GM19238 (cell line): Measurements from ENCODE around the gene AP1G2.
"Not testable (repeated sequence)": the region's sequence is repeated elsewhere in the genome, so short reads cannot be mapped to it uniquely, and the experiment has no call there.

ENCODE experiments used
- DNase-seq: peaks from one replicate; pipeline ENCODE4 v3.0.0; 2011; ENCODE audit warnings: low spot score; ENCODE audit not compliant: insufficient read length

Gene AP1G2, protein sequence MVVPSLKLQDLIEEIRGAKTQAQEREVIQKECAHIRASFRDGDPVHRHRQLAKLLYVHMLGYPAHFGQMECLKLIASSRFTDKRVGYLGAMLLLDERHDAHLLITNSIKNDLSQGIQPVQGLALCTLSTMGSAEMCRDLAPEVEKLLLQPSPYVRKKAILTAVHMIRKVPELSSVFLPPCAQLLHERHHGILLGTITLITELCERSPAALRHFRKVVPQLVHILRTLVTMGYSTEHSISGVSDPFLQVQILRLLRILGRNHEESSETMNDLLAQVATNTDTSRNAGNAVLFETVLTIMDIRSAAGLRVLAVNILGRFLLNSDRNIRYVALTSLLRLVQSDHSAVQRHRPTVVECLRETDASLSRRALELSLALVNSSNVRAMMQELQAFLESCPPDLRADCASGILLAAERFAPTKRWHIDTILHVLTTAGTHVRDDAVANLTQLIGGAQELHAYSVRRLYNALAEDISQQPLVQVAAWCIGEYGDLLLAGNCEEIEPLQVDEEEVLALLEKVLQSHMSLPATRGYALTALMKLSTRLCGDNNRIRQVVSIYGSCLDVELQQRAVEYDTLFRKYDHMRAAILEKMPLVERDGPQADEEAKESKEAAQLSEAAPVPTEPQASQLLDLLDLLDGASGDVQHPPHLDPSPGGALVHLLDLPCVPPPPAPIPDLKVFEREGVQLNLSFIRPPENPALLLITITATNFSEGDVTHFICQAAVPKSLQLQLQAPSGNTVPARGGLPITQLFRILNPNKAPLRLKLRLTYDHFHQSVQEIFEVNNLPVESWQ

DNA sequence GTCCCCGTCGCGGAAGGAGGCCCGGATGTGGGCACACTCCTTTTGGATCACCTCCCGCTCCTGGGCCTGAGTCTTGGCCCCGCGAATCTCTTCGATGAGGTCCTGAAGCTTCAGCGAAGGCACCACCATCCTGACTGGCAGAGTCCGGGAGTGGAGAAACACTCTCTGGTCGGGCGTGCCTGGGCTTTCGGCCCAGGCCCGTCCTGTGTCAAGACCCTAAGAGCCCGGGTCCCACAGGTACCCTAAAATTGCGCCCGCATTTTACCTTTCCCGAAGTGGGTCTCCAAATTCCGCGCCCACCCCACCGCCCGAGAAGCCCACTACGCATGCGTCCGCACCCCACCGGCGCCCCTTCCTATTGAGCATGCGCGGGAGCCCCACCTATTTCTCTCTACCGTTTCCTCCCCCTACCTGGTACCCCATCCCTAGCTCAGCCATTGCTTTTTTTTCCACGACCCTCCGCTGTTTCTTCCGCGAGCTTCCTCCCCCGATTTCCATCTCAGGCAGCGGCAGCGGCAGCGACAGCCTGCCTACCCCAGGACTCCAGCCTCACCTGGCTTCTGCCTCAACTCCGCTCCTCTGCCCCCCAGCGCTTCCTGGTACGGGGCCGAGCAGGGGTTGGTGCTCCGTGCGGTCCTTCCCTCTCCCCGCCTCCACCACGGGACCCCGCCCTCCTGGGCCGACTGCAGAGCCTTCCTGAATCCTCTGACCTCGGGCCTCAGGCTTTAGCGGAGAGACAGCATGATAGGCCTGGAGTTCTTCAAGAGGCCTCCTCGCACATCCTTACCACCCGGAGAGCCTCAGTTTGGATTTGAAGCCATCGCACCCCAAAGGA is at the start of gene AP1G2:
AP1G2 (minus strand) TSS at position 606 of the 835 bp plus-strand sequence; CDS start at position 129, 477 bp downstream.
- DNase-seq, result peak; percentile 89

DNA sequence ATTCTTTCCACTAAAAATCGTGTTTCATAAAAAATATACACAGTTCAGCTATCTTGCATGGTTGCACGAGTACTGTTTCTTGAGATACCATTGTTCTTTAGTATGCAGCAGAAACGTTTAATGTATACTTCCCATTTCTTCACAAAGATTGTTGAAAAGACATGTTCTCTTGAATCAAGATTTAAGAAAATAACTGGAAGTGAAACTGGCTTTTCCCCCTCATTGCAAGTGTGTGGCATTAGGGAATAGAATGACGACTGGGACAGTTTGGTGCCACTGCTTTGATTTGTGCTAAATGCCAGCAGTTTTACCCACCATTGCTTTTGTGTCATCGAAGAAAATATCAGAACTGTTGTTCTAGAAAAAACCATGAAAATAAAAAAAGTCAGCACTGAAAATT is 48.3 kb upstream of the AP1G2 start:
- DNase-seq, result no peak

DNA sequence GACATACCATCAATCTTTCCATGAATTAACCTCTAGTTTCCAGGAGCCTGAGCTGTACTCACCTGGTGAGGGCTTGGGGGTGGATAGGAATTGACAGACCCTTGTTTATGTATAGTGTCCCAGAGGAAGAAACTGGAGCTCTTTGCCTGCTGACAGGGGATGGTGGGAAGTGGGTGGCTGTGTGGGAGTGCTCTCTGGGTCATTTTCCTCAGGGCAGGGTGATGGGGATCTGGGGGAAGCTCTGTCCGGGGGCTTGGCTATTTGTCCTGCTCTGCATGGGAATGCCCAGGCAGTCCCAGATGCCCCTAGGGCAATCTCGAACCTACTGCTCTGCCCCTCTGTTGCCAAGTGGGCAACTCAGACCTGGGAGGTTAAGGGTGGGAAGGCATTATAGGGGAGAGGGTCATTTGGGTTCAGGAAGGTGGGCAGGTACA is 46.8 kb upstream of the AP1G2 start:
- DNase-seq, result no peak

GRCh38 chr14:23613242-23614070 is 45.9 kb upstream of the AP1G2 start:
- no peak for DNase-seq

DNA sequence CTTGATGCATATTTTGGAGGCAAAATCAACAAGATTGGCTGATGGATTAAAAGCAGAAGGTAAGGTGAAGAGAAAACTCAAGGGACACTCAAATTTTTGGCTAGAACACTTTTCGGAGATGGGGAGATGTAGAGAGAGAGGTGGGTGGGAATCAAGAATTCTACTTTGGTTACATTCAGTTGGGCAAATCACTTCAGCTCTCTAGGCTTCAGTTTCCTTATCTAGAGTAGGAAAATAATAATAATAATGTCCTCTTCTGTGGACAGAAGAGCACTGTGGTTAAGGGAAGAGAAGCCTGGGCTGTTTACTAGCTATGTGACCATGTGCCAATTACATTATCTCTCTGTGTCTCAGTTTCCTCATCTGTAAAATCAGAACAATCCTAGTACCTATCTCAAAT is 45.2 kb upstream of the AP1G2 start:
- DNase-seq, result no peak

- no peak for DNase-seq
Observed at GRCh38 chr14:23612354-23612732, 44.8 kb upstream of the AP1G2 start.

- no peak for DNase-seq
Observed at GRCh38 chr14:23610815-23611289, 43.3 kb upstream of the AP1G2 start.

DNA sequence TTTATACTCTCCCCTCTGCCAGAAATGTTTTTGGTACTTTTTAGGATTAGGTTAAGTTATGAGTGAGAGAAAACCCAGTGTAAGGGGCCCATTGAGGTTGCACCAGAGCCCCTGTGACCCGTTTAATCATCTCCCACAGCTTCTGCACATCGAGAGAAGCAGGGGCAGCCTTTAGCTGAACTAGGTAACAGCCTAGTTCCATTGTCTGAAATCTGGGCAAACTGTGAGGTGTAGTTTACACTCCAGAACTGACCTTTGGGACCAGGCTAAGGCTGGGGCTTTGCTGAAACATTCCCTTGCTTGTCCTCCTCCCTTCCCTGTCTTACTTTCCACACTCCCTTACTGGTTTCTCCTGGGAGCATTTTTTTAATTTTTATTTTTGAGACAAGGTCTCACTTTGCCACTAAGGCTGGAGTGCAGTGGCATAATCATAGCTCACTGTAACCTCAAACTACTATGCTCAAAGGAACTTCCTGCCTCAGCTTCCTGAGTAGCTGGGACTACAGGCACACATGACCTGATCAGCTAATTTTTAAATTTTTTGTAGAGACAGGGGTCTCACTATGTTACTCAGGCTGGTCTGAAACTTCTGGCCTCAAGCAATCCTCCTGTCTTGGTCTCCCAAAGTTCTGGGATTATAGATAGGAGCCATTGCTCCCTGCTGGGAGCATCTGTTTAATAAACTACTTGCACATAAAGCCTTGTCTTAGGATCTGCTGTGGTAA is 42.7 kb upstream of the AP1G2 start:
- DNase-seq, result no peak

DNA sequence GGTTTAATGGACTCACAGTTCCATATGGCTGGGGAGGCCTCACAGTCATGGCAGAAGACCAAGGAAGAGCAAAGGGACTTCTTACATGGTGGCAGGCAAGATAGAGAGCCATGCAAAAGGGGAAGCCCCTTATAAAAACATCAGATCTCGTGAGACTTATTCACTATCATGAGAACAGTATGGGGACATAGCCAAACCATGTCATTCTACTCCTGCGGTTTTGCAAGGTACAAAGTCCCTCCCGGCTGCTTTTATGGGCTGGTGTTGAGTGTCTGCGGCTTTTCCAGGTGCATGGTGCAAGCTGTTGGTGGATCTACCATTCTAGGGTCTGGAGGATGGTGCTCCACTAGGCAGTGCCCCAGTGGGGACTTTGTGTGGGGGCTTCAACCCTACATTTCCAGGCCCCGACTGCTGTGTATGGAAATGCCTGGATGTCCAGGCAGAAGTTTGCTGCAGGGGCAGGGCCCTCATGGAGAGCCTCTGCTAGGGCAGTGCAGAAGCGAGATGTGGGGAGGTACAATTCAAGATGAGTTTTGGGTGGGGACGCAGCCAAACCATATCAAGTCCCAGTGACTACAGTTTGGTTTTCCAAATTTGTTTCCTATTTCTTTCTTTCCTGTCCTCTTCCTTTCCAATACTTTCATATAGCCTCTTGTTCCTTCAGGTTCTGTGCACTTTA is 42.0 kb upstream of the AP1G2 start:
- DNase-seq, result not testable (repeated sequence)

GRCh38 chr14:23609001-23609400 is 41.4 kb upstream of the AP1G2 start:
- DNase-seq, result no peak

DNA sequence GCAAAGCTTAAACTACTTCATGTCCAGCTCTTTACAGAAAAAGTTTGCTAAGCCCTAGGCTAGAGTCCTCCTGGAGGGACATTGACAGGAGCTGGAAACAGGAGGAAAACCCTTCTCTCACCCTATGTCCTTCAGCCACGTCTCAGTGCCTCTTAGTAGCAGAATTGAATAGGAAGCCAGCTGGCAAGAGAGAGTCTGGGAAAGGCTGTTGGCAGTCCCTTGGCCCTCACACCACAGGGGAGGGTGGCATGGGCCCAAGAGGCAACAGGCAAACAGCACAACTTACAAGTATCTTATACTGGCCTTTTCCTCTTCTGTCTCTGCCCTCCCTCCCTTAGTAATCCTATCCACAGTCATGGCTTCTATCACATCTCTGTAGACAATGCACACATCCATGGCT is 40.9 kb upstream of the AP1G2 start:
- DNase-seq, result no peak

DNA sequence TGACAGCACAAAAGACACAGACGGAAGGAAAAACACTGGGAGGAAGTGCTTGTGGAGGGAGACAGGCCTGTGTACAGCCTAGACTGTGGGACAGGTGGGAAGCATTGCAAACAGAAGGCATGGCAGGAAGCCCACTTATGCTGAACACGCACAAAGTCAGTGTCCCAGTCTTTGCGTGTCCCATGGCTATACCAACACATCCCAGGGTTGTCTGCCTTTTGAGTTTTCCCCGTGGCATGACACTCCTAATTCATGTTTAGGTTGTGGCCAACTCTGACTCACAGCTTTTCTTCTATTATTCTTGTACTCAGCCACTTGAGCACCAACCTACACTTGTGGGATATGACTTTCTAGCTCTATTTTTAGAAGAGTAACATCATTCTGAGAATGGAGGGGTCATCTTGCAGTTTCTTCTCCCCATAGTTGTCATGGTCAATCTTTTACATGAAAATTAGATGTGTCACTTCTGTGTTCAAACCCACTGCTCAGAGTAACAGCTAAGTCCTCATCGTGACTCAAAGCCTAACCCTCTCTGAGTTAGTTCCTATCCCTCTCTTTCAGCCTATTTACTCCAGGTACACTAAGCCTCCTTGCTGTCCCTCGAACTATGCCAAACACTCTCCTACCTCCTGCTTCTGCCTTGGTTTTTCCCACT is 38.5 kb upstream of the AP1G2 start:
- peak; percentile 25 for DNase-seq

DNA sequence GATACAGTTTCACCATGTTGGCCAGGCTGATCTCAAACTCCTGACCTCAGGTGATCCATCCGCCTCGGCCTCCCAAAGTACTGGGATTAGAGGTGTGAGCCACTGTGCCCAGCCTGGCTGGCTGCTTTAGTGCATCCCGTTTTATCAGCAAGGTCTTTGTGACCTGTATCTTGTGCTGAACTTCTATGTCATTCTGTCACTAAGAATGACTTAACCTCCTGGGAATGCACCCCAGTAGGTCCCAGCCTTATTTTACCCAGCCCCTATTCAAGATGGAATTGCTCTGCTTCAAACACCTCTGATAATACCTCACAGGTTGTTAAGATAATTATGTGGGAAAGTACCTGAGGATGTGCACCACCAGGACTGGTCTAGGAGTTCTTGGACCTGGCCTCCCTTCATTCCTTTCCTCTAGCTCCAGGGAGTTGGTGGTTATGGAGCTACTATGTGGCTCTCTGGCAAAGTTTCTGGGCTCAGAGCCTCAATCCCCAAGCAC is 37.1 kb upstream of the AP1G2 start:
- DNase-seq, result no peak

DNA sequence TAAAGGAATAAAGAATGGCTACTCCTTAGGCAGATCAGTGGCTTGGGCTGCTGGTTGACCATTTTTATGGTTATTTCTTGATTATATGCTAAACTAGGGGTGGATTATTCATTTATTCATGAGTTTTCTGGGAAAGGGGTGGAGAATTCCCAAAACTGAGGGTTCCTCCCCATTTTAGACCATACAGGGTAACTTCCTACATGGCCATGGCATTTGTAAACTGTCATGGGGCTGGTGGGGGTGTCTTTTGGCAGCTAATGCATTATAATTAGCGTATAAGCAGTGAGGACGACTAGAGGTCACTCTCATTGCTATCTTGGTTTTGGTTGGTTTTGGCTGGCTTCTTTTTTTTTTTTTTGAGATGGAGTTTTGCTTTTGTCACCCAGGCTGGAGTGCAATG is 36.6 kb upstream of the AP1G2 start:
- DNase-seq, result no peak

DNA sequence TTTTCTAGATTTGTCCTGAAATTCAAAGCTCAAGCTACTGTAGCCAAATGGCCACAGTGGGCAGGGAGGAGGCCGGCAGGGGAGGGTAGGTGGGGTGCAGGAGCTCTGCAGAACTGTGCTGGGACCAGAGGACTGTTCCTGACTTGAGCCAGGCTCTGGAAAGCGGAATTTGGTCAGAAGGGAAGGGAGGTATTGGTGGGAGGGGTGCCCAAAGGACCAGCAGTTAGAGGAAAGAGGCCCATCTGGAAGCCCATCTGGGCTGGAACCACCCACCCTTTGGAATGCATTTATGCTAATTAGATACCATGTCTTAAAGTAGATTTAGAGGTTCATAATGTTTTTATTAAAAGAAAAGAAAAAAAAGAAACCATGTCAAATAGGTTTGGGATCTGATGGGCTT is 35.5 kb upstream of the AP1G2 start:
- no peak for DNase-seq

- no peak for DNase-seq
Observed at GRCh38 chr14:23602181-23603095, 34.8 kb upstream of the AP1G2 start.

GRCh38 chr14:23601845-23602180 is 34.2 kb upstream of the AP1G2 start:
- no peak for DNase-seq

GRCh38 chr14:23601424-23601823 is 33.8 kb upstream of the AP1G2 start:
- no peak for DNase-seq
